Calu3 (cell line): ENCODE measurements around the gene TIPARP. TPM values are rescaled to one million over a fixed set of nuclear protein-coding genes. Genes with fewer than 3 reads are reported as not detected.

Source experiments
- BruUV-seq: library from RNA; stranded (reverse); fragments of 400-500 nt; replicated peaks from 2 replicates; lab custom pipeline; 2021; lab: Mats Ljungman, UMichigan
- CTCF ChIA-PET: fragments of 300-600 bp; sonication (Branson Sonifier 250); formaldehyde crosslinking; loops from one replicate; lab custom pipeline; 2022; ENCODE audit warnings: antibody characterized with exemption; lab: Charles Lee
- DNase-seq: peaks from one replicate; pipeline ENCODE4 v3.0.0; 2022
- H3K27ac Mint-ChIP-seq: one replicate; pipeline ENCODE4 v1.8.0; 2022; ENCODE audit warnings: mixed read lengths; ENCODE audit not compliant: unreplicated experiment
- H3K27me3 Mint-ChIP-seq: one replicate; pipeline ENCODE4 v1.8.0; 2022; ENCODE audit warnings: mixed read lengths; ENCODE audit not compliant: unreplicated experiment
- H3K36me3 Mint-ChIP-seq: one replicate; pipeline ENCODE4 v1.8.0; 2022; ENCODE audit warnings: mild to moderate bottlenecking, moderate library complexity, mixed read lengths; ENCODE audit not compliant: insufficient read depth, unreplicated experiment
- H3K4me1 Mint-ChIP-seq: one replicate; pipeline ENCODE4 v1.8.0; 2022; ENCODE audit warnings: mild to moderate bottlenecking, low read depth, mixed read lengths; ENCODE audit not compliant: unreplicated experiment
- H3K4me3 Mint-ChIP-seq: one replicate; pipeline ENCODE4 v1.8.0; 2022; ENCODE audit warnings: mild to moderate bottlenecking, low read depth, moderate library complexity, mixed read lengths; ENCODE audit not compliant: unreplicated experiment
- H3K9me3 Mint-ChIP-seq: one replicate; pipeline ENCODE4 v1.8.0; 2022; ENCODE audit warnings: low read depth, mixed read lengths; ENCODE audit not compliant: unreplicated experiment
- CTCF ChIP-seq: fragments of 200-600 bp; IDR thresholded peaks from one replicate; pipeline ENCODE4 v1.8.0; 2022; ENCODE audit warnings: antibody characterized with exemption; ENCODE audit not compliant: unreplicated experiment
- intact Hi-C: fragments of 100-400 bp; cut with micrococcal nuclease; formaldehyde crosslinking; loops from one replicate; pipeline ENCODE4 v1.10.0; 2022; ENCODE audit not compliant: unreplicated experiment
- total RNA-seq: library from RNA; stranded (reverse); gene quantifications from 2 replicates; pipeline ENCODE4 v1.2.3, GENCODE V29; 2022

TIPARP gene
- total RNA-seq, 1 experiment from 2014 or later: 91.4 TPM

GRCh38 chr3:156661155-156661554, 13.2 kb upstream of the TIPARP start:
- no peak for TF ChIP-seq CTCF
- Mint-ChIP-seq H3K4me3 (no peak overlapping the region), H3K27ac (no peak overlapping the region), H3K27me3 (no peaks in the 10 kb centered on the region), H3K9me3 (no peaks in the 10 kb centered on the region), H3K4me1 (peaks cover 19% of the 10 kb centered on the region), H3K36me3 (no peaks in the 10 kb centered on the region)
- BruUV-seq: no TSS peak
- no peak for DNase-seq
- CTCF ChIA-PET: interaction anchor here (0.7 kb wide), 1 partner anchor 294 kb away, joined by 3 read pairs; no protein-coding TSS in a partner anchor
- intact Hi-C loops: no loop called here

- intact Hi-C loops: no loop called here
- BruUV-seq: no TSS peak
- no peaks in the 10 kb centered on the region for H3K27me3 Mint-ChIP-seq
- H3K36me3 Mint-ChIP-seq: no peaks in the 10 kb centered on the region
- TF ChIP-seq CTCF: no peak
- H3K9me3 Mint-ChIP-seq: no peaks in the 10 kb centered on the region
- no peak for DNase-seq
- CTCF ChIA-PET: interaction anchor here (1.2 kb wide), 1 partner anchor 425 kb away, joined by 3 read pairs; no protein-coding TSS in a partner anchor
- H3K27ac Mint-ChIP-seq: no peak overlapping the region
- H3K4me3 Mint-ChIP-seq: no peak overlapping the region
- peaks cover 37% of the 10 kb centered on the region for H3K4me1 Mint-ChIP-seq
Observed at GRCh38 chr3:156664011-156664830, 10.2 kb upstream of the TIPARP start.

GRCh38 chr3:156664831-156665178, 9.6 kb upstream of the TIPARP start:
- BruUV-seq: no TSS peak
- peaks cover 37% of the 10 kb centered on the region for H3K4me1 Mint-ChIP-seq
- no peak overlapping the region for H3K4me3 Mint-ChIP-seq
- CTCF ChIA-PET: interaction anchor here (0.6 to 1.2 kb wide), 5 partner anchors 8 to 424 kb away, joined by 3 to 5 read pairs (median 3); no protein-coding TSS in a partner anchor
- DNase-seq: no peak
- no peaks in the 10 kb centered on the region for H3K27me3 Mint-ChIP-seq
- TF ChIP-seq CTCF: no peak
- no peak overlapping the region for H3K27ac Mint-ChIP-seq
- intact Hi-C loops: loop anchor here (1.0 kb wide), 1 partner anchor 37 kb away; no protein-coding TSS in a partner anchor
- H3K9me3 Mint-ChIP-seq: no peaks in the 10 kb centered on the region
- H3K36me3 Mint-ChIP-seq: no peaks in the 10 kb centered on the region

GRCh38 chr3:156665291-156665690, 9.1 kb upstream of the TIPARP start:
- Mint-ChIP-seq H3K4me3 (no peak overlapping the region), H3K27ac (no peak overlapping the region), H3K9me3 (no peaks in the 10 kb centered on the region), H3K27me3 (no peaks in the 10 kb centered on the region), H3K36me3 (no peaks in the 10 kb centered on the region), H3K4me1 (peaks cover 37% of the 10 kb centered on the region)
- CTCF ChIA-PET: interaction anchor here (0.6 to 1.1 kb wide), 4 partner anchors 8 to 18 kb away, joined by 3 to 5 read pairs (median 3); no protein-coding TSS in a partner anchor
- BruUV-seq: no TSS peak
- intact Hi-C loops: loop anchor here (1.0 kb wide), 1 partner anchor 37 kb away; no protein-coding TSS in a partner anchor
- peak; percentile 18 for DNase-seq
- TF ChIP-seq CTCF: no peak
